Liver (tissue), 3 donors: ENCODE data around the gene TRO.

Experiments
- CTCF ChIP-seq: fragments of 150-350 bp; IDR thresholded peaks from 2 replicates; pipeline ENCODE4 v1.5.1; 2017; ENCODE audit warnings: improper control_type of control experiment, low read depth, low read length; ENCODE audit not compliant: missing input control
- MAX ChIP-seq: IDR thresholded peaks from 2 replicates; pipeline ENCODE4 v1.6.1; 2016; ENCODE audit warnings: antibody characterized with exemption
- RAD21 ChIP-seq, 2 donors: IDR thresholded peaks; 2 replicates each; pipeline ENCODE4 v1.6.1; 2016; ENCODE audit warnings: antibody characterized with exemption in 2 of 2, mild to moderate bottlenecking in 2 of 2
- REST ChIP-seq: IDR thresholded peaks from 2 replicates; pipeline ENCODE4 v1.6.1; 2016; ENCODE audit warnings: antibody characterized with exemption, mild to moderate bottlenecking
- RXRA ChIP-seq, 2 donors: IDR thresholded peaks; 2 replicates each; pipeline ENCODE4 v1.6.1; 2017 to 2018; ENCODE audit warnings: antibody characterized with exemption in 2 of 2, mild to moderate bottlenecking in 1 of 2
- TAF1 ChIP-seq: conservative IDR thresholded peaks from 2 replicates; pipeline ENCODE4 v1.6.1; 2016; ENCODE audit warnings: antibody characterized with exemption, mild to moderate bottlenecking
- donor health status: healthy.
- donor health status: healthy.

- TF ChIP-seq CTCF (no peak), RXRA (IDR thresholded peaks at IDR 0.05) (no peak), MAX (no peak), TAF1 (no peak), RAD21 (IDR thresholded peaks at IDR 0.05) (no peak), REST (no peak)
Observed at GRCh38 chrX:54885740-54886139, 34.9 kb upstream of the TRO start.
